ENCODE measurements around the gene TRNP1. TPM values are rescaled to one million over a fixed set of nuclear protein-coding genes. Genes with fewer than 3 reads are reported as not detected.

Gene TRNP1
- total and polyA plus RNA-seq, 10 of the 15 experiments (the other 5 are each of a cell fraction or from before 2014, with no cell fraction given) = 0.13 TPM; not detected in 9

DNA sequence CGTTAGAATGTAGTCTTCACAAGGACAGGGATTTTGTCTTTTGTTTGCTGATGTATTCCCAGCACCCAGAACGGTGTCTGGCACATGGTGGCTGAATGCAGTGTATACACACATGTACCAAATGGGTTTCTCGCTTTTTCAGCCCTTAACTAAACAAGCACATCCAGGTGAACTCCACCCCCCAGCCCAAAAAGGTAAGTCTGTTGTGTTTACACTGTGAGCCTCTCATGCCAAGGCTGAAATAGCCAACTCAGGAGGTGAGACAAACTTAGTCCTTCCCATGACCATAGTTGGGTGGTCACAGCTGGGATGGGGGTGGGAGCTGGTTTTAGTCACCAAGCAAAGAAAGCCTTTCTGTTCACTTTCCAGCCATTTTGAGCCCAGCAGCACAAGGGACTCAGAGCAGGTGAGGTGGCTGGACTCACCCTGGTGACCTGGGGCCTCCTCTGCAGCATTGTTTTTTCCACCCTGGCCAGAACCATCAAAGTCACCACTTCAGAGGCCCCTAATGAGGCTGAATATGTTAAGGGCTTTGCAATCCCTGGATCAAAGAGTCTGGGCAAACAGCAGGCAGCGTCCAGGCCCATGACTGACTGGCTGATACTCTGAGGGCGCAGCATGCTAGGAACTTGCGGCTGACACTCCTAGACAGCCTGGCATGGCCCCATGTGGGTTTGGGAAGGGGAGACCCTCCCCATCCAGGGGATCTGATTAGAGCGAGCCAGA lies 10.4 kb downstream of the TRNP1 start:
- SMC1A ChIA-PET (ENCODE audit: uncharacterized antibody, unreplicated experiment) = no interaction called here
- Histone ChIP-seq H3K4me3 (no peak overlapping the region), H4K20me1 (ENCODE audit: control insufficient read depth, insufficient read depth) (no peaks in the 10 kb centered on the region), H3K9me3 (replicated peaks; ENCODE audit: control insufficient read depth, insufficient read depth, low read length) (no peaks in the 10 kb centered on the region), H3K79me2 (ENCODE audit: control insufficient read depth, insufficient read depth, low read length) (no peaks in the 10 kb centered on the region), H3K36me3 (ENCODE audit: control insufficient read depth in 2 of 2, insufficient read depth in 2 of 2, low read length in 1 of 2) (no peaks in the 10 kb centered on the region), H3K27me3 (replicated peaks in 1 of 2; ENCODE audit: control insufficient read depth in 2 of 2, insufficient read depth in 2 of 2, low read length in 1 of 2) (no peaks in the 10 kb centered on the region), H3K4me2 (ENCODE audit: control insufficient read depth, insufficient read depth) (no peak overlapping the region), H3K27ac (ENCODE audit: control insufficient read depth, insufficient read depth) (no peak overlapping the region), H3K4me1 (ENCODE audit: control insufficient read depth, insufficient read depth, low read length) (peaks cover 3% of the 10 kb centered on the region), H2AFZ (ENCODE audit: control insufficient read depth, low read depth, low read length) (no peak overlapping the region), H3K9ac (ENCODE audit: control insufficient read depth, insufficient read depth, low read length) (no peak overlapping the region)
- no peak for ATAC-seq
- intact Hi-C loops (cut with micrococcal nuclease; ENCODE audit: unreplicated experiment) (no loop called here), in situ Hi-C loops (cut with MboI) (no loop called here)
- WGBS (ENCODE audit: insufficient coverage, insufficient replicate concordance, low lambda C conversion rate, missing lambda C conversion rate) = 31% methylated on average over 7 of the region's 7 CpGs
- POLR2A ChIA-PET = interaction anchor here (0.7 kb wide), 1 partner anchor 144 kb away, joined by 4 read pairs; no protein-coding TSS in a partner anchor
- no peak for DNase-seq (ENCODE audit: low read depth, low spot score)
- RAD21 ChIA-PET (ENCODE audit: unreplicated experiment) = interaction anchor here (0.7 to 1.4 kb wide), 2 partner anchors 96 to 138 kb away, joined by 3 read pairs; no protein-coding TSS in a partner anchor
- FAIRE-seq = no peak
- CTCF ChIA-PET = interaction anchor here (0.5 to 1.2 kb wide), 2 partner anchors 42 to 101 kb away, joined by 3 to 5 read pairs; no protein-coding TSS in a partner anchor
- BruUV-seq (replicated peaks) = no TSS peak
- TF ChIP-seq, protein P1, sequence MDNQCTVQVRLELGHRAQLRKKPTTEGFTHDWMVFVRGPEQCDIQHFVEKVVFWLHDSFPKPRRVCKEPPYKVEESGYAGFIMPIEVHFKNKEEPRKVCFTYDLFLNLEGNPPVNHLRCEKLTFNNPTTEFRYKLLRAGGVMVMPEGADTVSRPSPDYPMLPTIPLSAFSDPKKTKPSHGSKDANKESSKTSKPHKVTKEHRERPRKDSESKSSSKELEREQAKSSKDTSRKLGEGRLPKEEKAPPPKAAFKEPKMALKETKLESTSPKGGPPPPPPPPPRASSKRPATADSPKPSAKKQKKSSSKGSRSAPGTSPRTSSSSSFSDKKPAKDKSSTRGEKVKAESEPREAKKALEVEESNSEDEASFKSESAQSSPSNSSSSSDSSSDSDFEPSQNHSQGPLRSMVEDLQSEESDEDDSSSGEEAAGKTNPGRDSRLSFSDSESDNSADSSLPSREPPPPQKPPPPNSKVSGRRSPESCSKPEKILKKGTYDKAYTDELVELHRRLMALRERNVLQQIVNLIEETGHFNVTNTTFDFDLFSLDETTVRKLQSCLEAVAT (IDR thresholded peaks at IDR 0.05) = no peak
- TF ChIP-seq SREBF2 (IDR thresholded peaks at IDR 0.05; ENCODE audit: low read length) (no peak), HCFC1 (IDR thresholded peaks at IDR 0.05; ENCODE audit: low read length) (no peak), SP1 (IDR thresholded peaks at IDR 0.05; ENCODE audit: low read depth, low read length) (no peak), RB1 (IDR thresholded peaks at IDR 0.05; ENCODE audit: borderline replicate concordance) (no peak), RFX5 (IDR thresholded peaks at IDR 0.05; ENCODE audit: low read depth, low read length) (no peak), BMI1 (IDR thresholded peaks at IDR 0.05; ENCODE audit: borderline replicate concordance) (no peak), CBX3 (IDR thresholded peaks at IDR 0.05; ENCODE audit: borderline replicate concordance, low read depth) (no peak), GABPA (IDR thresholded peaks at IDR 0.05; ENCODE audit: low read depth) (no peak), CREB1 (IDR thresholded peaks at IDR 0.05; ENCODE audit: low read depth) (no peak), EZH2 (IDR thresholded peaks at IDR 0.05; ENCODE audit: borderline replicate concordance, control insufficient read depth, low read depth, low read length) (no peak), SMAD5 (IDR thresholded peaks at IDR 0.05; ENCODE audit: low read depth) (no peak), TCF12 (IDR thresholded peaks at IDR 0.05; ENCODE audit: low read depth, low read length) (no peak), EED (IDR thresholded peaks at IDR 0.05; ENCODE audit: low read depth) (no peak), SMC3 (IDR thresholded peaks at IDR 0.05; ENCODE audit: borderline replicate concordance, low read length) (no peak)
- TF ChIP-seq, protein P2, sequence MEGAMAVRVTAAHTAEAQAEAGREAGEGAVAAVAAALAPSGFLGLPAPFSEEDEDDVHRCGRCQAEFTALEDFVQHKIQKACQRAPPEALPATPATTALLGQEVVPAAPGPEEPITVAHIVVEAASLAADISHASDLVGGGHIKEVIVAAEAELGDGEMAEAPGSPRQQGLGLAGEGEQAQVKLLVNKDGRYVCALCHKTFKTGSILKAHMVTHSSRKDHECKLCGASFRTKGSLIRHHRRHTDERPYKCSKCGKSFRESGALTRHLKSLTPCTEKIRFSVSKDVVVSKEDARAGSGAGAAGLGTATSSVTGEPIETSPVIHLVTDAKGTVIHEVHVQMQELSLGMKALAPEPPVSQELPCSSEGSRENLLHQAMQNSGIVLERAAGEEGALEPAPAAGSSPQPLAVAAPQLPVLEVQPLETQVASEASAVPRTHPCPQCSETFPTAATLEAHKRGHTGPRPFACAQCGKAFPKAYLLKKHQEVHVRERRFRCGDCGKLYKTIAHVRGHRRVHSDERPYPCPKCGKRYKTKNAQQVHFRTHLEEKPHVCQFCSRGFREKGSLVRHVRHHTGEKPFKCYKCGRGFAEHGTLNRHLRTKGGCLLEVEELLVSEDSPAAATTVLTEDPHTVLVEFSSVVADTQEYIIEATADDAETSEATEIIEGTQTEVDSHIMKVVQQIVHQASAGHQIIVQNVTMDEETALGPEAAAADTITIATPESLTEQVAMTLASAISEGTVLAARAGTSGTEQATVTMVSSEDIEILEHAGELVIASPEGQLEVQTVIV (IDR thresholded peaks at IDR 0.05; ENCODE audit: borderline replicate concordance, partially characterized antibody) = no peak
- TF ChIP-seq, protein P3, sequence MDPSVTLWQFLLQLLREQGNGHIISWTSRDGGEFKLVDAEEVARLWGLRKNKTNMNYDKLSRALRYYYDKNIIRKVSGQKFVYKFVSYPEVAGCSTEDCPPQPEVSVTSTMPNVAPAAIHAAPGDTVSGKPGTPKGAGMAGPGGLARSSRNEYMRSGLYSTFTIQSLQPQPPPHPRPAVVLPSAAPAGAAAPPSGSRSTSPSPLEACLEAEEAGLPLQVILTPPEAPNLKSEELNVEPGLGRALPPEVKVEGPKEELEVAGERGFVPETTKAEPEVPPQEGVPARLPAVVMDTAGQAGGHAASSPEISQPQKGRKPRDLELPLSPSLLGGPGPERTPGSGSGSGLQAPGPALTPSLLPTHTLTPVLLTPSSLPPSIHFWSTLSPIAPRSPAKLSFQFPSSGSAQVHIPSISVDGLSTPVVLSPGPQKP (IDR thresholded peaks at IDR 0.05; ENCODE audit: low read depth, low read length) = no peak
- TF ChIP-seq, protein P4, sequence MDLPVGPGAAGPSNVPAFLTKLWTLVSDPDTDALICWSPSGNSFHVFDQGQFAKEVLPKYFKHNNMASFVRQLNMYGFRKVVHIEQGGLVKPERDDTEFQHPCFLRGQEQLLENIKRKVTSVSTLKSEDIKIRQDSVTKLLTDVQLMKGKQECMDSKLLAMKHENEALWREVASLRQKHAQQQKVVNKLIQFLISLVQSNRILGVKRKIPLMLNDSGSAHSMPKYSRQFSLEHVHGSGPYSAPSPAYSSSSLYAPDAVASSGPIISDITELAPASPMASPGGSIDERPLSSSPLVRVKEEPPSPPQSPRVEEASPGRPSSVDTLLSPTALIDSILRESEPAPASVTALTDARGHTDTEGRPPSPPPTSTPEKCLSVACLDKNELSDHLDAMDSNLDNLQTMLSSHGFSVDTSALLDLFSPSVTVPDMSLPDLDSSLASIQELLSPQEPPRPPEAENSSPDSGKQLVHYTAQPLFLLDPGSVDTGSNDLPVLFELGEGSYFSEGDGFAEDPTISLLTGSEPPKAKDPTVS (IDR thresholded peaks at IDR 0.05; ENCODE audit: low read depth, low read length) = no peak

All from GM12878 (cell line).